Spleen (tissue), 7 donors: Measurements from ENCODE around the gene APBB2.

Source experiments
- CTCF ChIP-seq, 11 experiments: fragments of 200-600 bp in 7 of 11; fragments of 450-650 bp in 4 of 11; sonication (generic) in 4 of 11; IDR thresholded peaks in 8 of 11; conservative IDR thresholded peaks in 3 of 11; 1 replicate in 7 of 11; 2 replicates in 4 of 11; pipeline versions ENCODE4 v1.4.0 to v1.8.0; 2016 to 2021; ENCODE audit warnings: antibody characterized with exemption in 11 of 11, inconsistent platforms in 4 of 11, mild to moderate bottlenecking in 1 of 11
- POLR2A ChIP-seq, 3 donors: fragments of 450-650 bp; IDR thresholded peaks; one replicate each; pipeline ENCODE4 v1.5.1; 2017; ENCODE audit warnings: antibody characterized with exemption in 3 of 3, mild to moderate bottlenecking in 1 of 3
- POLR2AphosphoS5 ChIP-seq, 3 donors: sonication (generic); formaldehyde crosslinking; IDR thresholded peaks; one replicate each; pipeline ENCODE4 v1.5.1; 2017; ENCODE audit warnings: antibody characterized with exemption in 3 of 3
- donor health status: DM: no; HTN: no; CAD: no; lungs with moderate emphysema.
- donor health status: DM: no; HTN: no; CAD: no.
- donor health status: DM: no; HTN: no; CAD: no.

DNA sequence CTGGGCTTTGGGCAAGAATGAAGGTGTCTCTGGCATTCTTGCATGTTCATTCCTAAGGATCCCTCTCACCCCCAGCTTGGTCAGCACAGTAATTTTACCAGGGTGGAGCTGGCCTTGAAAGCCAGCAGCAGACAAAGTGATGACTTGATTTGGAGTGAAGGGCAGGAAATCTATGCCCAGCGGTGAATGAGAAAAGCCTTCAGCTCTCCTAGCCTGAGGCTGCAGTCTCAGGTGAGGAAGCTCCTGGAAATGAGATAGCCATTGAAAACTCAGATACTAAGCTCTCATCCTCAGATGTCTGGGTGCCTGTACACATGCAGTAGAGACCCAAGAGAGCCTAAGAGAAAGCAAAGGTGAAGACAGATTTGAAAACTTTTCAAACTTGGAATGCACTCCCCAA is 31.6 kb upstream of the APBB2 start:
- TF ChIP-seq POLR2A (IDR thresholded peaks at IDR 0.05) (no peak), CTCF (IDR thresholded peaks at IDR 0.05 in 8 of 11, conservative IDR thresholded peaks at IDR 0.05 in 3 of 11) (no peak), POLR2AphosphoS5 (IDR thresholded peaks at IDR 0.05) (no peak)
